HG03060 (cell line): ENCODE results near the gene PUDP.
A peak's percentile ranks its signal among the peaks of the same experiment; 100 is the strongest.

Source experiments
- ATAC-seq: cut with Tn5 transposase; IDR thresholded peaks from one replicate; pipeline ENCODE4 v1.9.1; 2021; ENCODE audit warnings: low read depth, moderate number of reproducible peaks; ENCODE audit not compliant: unreplicated experiment

PUDP gene

GRCh38 chrX:7147413-7147977 lies 458 bp downstream of the PUDP start, which contains the start of gene STS:
STS (plus strand) TSS chrX:7147712; CDS start chrX:7253200, 105,488 bp downstream.
- peak; percentile 14 for ATAC-seq

GRCh38 chrX:7146703-7147412 lies 1.1 kb downstream of the PUDP start:
- no peak for ATAC-seq

DNA sequence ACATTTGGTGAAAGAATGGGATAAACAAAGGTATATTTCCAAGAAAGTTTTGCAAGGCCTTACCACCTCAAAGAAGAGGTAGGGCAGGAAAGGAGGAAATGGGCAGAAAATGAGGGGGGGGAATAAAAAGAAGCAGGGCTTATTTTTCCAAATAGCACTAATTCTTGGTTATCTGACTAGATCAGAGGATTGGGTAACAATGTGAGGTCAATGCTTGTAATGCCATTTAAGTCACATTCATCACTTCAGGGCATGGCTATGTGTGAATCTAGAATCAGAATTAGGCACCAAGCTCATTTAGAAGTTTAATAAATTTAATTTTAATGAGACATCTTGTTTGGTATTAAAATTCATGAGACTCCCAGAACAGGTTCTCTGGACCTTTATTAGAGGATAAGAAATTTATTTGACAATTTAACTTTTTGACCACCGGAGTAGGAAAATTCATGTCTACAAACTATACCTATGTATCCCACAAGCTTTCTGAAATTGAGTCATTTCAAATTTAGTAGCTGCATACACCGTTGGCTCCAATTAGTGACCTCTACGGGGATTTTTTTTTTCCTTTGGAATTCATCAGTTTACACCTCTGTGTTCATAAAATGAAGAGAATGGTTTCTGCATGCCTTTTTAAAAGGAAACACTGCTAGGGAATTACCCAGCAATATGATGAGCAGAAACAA lies 1.8 kb downstream of the PUDP start:
- no peak for ATAC-seq

- ATAC-seq = no peak
Measured at GRCh38 chrX:7145454-7145853, 2.5 kb downstream of the PUDP start.

- ATAC-seq = no peak
Measured at GRCh38 chrX:7143941-7144525, 3.9 kb downstream of the PUDP start.

GRCh38 chrX:7143076-7143475 lies 4.9 kb downstream of the PUDP start:
- ATAC-seq = no peak

GRCh38 chrX:7139202-7140081 lies 8.5 kb downstream of the PUDP start:
- no peak for ATAC-seq

- no peak for ATAC-seq
Measured at GRCh38 chrX:7134981-7135380, 13.0 kb downstream of the PUDP start.

GRCh38 chrX:7133050-7133440 lies 14.9 kb downstream of the PUDP start:
- no peak for ATAC-seq

DNA sequence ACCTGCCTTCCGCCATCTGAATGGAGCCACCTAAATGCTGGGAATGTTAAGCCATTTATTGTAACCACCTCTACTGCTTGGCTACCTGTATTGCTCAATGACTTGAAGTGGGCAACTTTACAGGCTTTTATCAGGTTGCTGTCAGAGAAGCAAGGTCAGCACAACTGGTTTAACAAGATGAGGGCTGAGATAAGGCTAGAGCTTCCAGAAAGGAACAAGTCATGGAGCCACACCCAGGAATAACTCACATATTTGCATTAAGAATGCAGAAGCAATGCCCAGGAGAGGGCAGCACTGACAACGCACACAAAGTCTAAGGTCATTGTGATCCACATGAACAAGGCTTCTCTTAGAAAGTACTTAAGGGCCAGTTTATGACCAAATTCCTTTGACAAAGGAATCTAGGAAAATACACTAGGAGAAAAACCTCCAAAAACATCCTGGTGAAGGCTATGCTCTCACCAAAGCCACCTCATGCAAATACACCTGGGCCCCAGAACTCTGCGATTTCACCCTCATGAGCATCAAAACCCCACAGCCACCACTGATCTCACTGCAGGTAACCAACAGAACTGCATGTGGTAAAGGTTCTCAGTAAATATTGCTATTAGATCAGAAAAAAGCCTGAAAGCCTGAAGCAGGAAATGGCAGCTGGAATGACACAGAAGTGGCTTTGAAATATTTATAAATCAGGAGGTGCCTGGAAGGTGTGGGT lies 15.5 kb downstream of the PUDP start:
- ATAC-seq = no peak

- no peak for ATAC-seq
Measured at GRCh38 chrX:7131621-7132020, 16.3 kb downstream of the PUDP start.

DNA sequence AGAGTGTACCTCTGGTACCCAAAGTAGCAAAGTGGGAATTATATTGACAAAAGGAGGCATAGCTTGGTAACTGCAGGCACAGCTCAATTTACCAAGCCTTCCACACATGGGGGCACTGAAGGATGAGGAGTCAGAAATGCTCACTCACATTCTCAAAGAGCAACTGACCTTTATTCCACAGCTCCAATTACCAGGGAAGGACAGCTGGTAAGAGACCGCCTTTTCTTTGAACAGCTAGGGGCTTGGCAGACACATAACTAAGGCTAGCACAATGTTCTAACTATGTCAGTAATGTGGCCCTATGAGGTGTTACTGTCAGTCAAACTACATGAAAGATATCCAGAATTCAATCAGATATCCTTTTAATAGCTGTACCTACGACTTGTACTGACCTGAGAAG lies 20.9 kb downstream of the PUDP start:
- no peak for ATAC-seq

- no peak for ATAC-seq
Measured at GRCh38 chrX:7120878-7121219, 27.1 kb downstream of the PUDP start.

DNA sequence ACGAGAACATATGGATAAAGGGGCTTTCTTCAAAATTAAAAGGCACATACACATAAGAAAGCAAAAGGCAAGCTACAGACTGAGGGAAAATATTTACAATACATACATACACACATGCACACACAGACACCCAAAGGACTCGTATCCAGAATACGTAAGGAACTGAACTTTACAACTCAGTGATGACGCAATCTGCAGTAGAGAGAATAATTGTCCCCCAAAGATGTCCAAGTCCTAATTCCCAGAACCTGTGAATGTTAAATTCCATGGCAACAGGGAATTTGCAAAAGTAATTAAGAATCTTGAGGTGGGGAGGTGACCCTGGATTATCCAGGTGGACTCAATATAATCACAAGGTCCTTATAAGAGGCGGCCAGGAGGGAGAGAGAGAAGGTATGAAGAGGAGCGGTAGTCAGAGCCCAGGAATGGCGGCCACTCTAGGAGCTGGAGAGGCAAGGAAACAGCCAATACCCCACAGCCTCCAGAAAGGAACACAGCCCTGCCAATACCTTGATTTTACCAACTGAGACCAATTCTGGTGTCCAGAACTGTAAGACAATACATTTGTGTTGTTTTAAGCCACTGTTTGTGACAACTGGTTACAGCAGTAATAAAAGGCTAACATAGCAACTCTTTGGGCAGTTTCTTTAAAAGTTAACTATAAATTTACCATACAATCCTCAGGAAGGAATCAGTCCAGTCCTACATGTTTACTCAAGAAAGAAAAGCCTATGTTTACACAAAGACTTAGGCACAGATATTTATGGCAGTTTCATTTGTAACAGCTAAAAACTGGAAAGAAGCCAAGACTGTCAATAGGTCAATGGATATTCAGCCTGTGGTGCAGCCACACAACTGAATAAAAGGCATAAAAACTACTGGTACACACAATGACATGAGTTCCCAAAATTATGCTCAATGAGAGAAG lies 27.7 kb downstream of the PUDP start:
- no peak for ATAC-seq

- no peak for ATAC-seq
Measured at GRCh38 chrX:7117587-7117986, 30.4 kb downstream of the PUDP start.

- no peak for ATAC-seq
Measured at GRCh38 chrX:7116081-7116480, 31.9 kb downstream of the PUDP start.

DNA sequence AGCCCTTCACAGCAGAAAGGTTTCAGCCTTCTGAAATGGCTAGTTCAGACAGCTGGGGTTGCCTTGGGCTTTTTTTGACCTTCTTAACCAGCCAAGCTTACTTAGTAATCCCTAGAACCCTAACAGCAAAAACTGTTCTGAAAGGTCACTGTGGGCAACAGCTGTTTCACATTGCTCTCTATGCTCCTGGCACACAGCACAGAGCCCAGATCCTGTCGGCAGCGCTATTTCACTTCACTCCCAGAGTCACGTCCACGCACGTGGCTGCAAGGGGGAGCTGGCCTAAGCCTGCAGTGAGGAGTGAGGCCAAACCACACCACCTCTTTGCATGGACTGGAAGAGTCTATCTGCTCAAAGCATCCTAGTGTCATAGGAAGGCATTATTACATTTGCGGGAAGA lies 32.4 kb downstream of the PUDP start:
- peak; percentile 71 for ATAC-seq

GRCh38 chrX:7112071-7112470 lies 35.9 kb downstream of the PUDP start:
- no peak for ATAC-seq

GRCh38 chrX:7111518-7111917 lies 36.4 kb downstream of the PUDP start:
- no peak for ATAC-seq
